ENCODE results near the gene GAS2. TPM values are rescaled to one million over a fixed set of nuclear protein-coding genes. Genes with fewer than 3 reads are reported as not detected.

Gene GAS2
- polyA plus RNA-seq, 1 donor from 2014 or later: 8.0 TPM

DNA sequence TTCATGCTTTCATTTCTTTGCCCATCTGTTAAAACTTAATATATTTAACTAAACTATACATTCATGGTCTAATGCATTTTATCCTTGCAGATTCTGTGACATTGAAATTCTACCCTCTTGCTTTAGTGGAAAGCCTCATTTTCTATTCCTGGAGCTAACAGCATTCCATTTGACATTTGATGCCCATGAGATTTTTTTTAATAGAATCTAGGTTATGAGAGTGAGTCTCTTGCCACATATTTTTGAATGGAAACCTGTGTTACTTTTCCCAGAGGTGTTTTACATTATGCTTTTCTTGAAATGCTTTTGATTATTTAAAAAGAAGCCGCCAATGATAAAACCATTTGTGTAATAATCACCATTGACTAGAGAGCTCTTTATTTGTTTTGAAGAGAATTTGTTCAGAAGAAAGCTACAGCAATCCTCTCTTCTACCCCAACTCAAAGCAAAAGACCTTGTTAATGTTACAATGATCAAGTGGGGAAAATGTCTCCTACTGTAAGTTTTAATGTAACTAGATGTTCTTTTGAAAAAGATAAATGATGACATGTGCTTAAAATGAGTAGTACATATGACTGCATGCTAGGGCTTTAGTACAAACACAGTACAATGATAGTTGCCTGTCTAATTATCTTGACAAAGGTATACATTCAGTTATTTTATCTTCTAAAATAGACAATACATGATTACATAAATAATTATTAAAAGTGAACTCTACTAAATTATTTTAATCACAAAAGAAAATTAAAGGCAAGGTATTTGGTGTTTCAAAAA, 67.3 kb downstream of the GAS2 start:
- H3K4me3 ChIP-seq (ENCODE audit: low read length): peak overlapping the region; percentile 8
- peak overlapping the region; percentile 42 for H3K9ac ChIP-seq (ENCODE audit: low read length)
- TF ChIP-seq EP300 (conservative IDR thresholded peaks at IDR 0.05; ENCODE audit: poor library complexity, severe bottlenecking): peak; percentile 82
- TF ChIP-seq, protein P1, sequence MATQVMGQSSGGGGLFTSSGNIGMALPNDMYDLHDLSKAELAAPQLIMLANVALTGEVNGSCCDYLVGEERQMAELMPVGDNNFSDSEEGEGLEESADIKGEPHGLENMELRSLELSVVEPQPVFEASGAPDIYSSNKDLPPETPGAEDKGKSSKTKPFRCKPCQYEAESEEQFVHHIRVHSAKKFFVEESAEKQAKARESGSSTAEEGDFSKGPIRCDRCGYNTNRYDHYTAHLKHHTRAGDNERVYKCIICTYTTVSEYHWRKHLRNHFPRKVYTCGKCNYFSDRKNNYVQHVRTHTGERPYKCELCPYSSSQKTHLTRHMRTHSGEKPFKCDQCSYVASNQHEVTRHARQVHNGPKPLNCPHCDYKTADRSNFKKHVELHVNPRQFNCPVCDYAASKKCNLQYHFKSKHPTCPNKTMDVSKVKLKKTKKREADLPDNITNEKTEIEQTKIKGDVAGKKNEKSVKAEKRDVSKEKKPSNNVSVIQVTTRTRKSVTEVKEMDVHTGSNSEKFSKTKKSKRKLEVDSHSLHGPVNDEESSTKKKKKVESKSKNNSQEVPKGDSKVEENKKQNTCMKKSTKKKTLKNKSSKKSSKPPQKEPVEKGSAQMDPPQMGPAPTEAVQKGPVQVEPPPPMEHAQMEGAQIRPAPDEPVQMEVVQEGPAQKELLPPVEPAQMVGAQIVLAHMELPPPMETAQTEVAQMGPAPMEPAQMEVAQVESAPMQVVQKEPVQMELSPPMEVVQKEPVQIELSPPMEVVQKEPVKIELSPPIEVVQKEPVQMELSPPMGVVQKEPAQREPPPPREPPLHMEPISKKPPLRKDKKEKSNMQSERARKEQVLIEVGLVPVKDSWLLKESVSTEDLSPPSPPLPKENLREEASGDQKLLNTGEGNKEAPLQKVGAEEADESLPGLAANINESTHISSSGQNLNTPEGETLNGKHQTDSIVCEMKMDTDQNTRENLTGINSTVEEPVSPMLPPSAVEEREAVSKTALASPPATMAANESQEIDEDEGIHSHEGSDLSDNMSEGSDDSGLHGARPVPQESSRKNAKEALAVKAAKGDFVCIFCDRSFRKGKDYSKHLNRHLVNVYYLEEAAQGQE (IDR thresholded peaks at IDR 0.05; ENCODE audit: borderline replicate concordance): peak; percentile 80
- TF ChIP-seq SMC3 (conservative IDR thresholded peaks at IDR 0.05; ENCODE audit: poor library complexity): no peak
- TF ChIP-seq EZH2 (IDR thresholded peaks at IDR 0.05; ENCODE audit: borderline replicate concordance, insufficient read depth, low read length, poor library complexity, severe bottlenecking): no peak
- TF ChIP-seq TAF1 (IDR thresholded peaks at IDR 0.05; ENCODE audit: low read depth): no peak
- H3K79me2 ChIP-seq (replicated peaks; ENCODE audit: insufficient read depth, low read length): no peaks in the 10 kb centered on the region
- H3K4me2 ChIP-seq (ENCODE audit: low read length): peak overlapping the region; percentile 7
- H3K9me2 ChIP-seq (ENCODE audit: insufficient read depth, low read length): no peaks in the 10 kb centered on the region
- no peaks in the 10 kb centered on the region for H3K9me3 ChIP-seq (ENCODE audit: low read length)
- no peaks in the 10 kb centered on the region for H3K36me3 ChIP-seq (ENCODE audit: insufficient read depth, low read length)
- no peaks in the 10 kb centered on the region for H3K27me3 ChIP-seq (ENCODE audit: insufficient read depth, low read depth, low read length)
- no peak overlapping the region for H2AFZ ChIP-seq (ENCODE audit: low read depth, low read length)
- H3K27ac ChIP-seq (ENCODE audit: low read length): peak overlapping the region; percentile 85
- no peaks in the 10 kb centered on the region for H4K20me1 ChIP-seq (ENCODE audit: insufficient read depth)
- no peaks in the 10 kb centered on the region for H3F3A ChIP-seq (ENCODE audit: insufficient read depth, low read length, poor library complexity, severe bottlenecking)

DNA sequence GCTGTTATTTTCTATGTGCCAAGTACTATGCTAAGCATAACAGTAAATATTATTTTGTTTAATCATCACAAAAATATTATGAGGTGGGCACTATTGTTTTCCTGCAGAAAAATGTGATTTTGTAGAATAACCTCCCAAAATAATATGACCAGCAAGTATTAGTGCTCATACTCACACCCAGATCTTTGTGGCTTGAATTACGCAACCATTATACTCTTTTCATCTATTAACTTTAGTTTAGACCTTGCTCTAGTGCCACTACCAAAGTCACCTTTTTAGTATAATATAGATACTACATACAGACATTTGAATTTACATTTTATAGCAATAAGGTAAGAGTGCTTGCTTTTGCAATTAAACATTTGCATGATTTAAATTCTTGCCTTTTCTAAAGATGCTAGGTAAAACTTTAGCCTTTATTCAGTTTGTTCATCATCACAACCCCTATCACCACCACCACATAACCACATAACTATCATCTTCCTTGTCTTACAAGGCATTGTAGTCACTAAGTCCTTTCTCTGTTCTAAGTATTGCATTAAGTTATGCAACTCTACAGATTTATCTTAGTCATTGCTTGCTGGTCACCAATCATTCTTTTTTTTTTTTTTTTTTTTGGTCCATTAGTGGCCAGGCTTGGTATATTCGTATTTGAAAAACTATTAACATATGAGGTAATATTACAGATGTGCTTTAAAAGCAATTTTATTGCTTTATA, 68.4 kb downstream of the GAS2 start:
- Histone ChIP-seq H4K20me1 (ENCODE audit: insufficient read depth) (no peaks in the 10 kb centered on the region), H3K79me2 (replicated peaks; ENCODE audit: insufficient read depth, low read length) (no peaks in the 10 kb centered on the region), H3K9me3 (ENCODE audit: low read length) (no peaks in the 10 kb centered on the region), H3K27me3 (ENCODE audit: insufficient read depth, low read depth, low read length) (no peaks in the 10 kb centered on the region), H3F3A (ENCODE audit: insufficient read depth, low read length, poor library complexity, severe bottlenecking) (no peaks in the 10 kb centered on the region), H3K4me3 (ENCODE audit: low read length) (no peak overlapping the region), H2AFZ (ENCODE audit: low read depth, low read length) (no peak overlapping the region), H3K4me2 (ENCODE audit: low read length) (no peak overlapping the region), H3K9ac (ENCODE audit: low read length) (peak overlapping the region; percentile 15), H3K27ac (ENCODE audit: low read length) (peak overlapping the region; percentile 85), H3K36me3 (ENCODE audit: insufficient read depth, low read length) (no peaks in the 10 kb centered on the region), H3K9me2 (ENCODE audit: insufficient read depth, low read length) (no peaks in the 10 kb centered on the region)
- TF ChIP-seq SMC3 (conservative IDR thresholded peaks at IDR 0.05; ENCODE audit: poor library complexity) (no peak), EP300 (conservative IDR thresholded peaks at IDR 0.05; ENCODE audit: poor library complexity, severe bottlenecking) (no peak), MXI1 (conservative IDR thresholded peaks at IDR 0.05; ENCODE audit: poor library complexity, severe bottlenecking) (no peak), EZH2 (IDR thresholded peaks at IDR 0.05; ENCODE audit: borderline replicate concordance, insufficient read depth, low read length, poor library complexity, severe bottlenecking) (no peak), TAF1 (IDR thresholded peaks at IDR 0.05; ENCODE audit: low read depth) (no peak), POLR2AphosphoS5 (IDR thresholded peaks at IDR 0.05) (no peak), RAD21 (conservative IDR thresholded peaks at IDR 0.05) (no peak)
- TF ChIP-seq, protein P2, sequence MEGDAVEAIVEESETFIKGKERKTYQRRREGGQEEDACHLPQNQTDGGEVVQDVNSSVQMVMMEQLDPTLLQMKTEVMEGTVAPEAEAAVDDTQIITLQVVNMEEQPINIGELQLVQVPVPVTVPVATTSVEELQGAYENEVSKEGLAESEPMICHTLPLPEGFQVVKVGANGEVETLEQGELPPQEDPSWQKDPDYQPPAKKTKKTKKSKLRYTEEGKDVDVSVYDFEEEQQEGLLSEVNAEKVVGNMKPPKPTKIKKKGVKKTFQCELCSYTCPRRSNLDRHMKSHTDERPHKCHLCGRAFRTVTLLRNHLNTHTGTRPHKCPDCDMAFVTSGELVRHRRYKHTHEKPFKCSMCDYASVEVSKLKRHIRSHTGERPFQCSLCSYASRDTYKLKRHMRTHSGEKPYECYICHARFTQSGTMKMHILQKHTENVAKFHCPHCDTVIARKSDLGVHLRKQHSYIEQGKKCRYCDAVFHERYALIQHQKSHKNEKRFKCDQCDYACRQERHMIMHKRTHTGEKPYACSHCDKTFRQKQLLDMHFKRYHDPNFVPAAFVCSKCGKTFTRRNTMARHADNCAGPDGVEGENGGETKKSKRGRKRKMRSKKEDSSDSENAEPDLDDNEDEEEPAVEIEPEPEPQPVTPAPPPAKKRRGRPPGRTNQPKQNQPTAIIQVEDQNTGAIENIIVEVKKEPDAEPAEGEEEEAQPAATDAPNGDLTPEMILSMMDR (IDR thresholded peaks at IDR 0.05; ENCODE audit: poor library complexity, severe bottlenecking): no peak
- TF ChIP-seq, protein P1 (IDR thresholded peaks at IDR 0.05; ENCODE audit: borderline replicate concordance): no peak

Data from neural cell (in vitro differentiated cells).